Fibroblast of the conjunctiva (primary cell): ENCODE data around the gene GALNT9.
"Not testable (repeated sequence)": the region's sequence is repeated elsewhere in the genome, so short reads cannot be mapped to it uniquely, and the experiment has no call there.

Source experiments
- DNase-seq: peaks from one replicate; pipeline ENCODE4 v3.0.0-alpha.2; 2010; ENCODE audit warnings: low read depth

GALNT9 gene

GRCh38 chr12:132155771-132156572 is 173.4 kb downstream of the GALNT9 start:
- no peak for DNase-seq

- DNase-seq = no peak
Measured at GRCh38 chr12:132154941-132155770, 174.2 kb downstream of the GALNT9 start.

GRCh38 chr12:132154341-132154761 is 175.0 kb downstream of the GALNT9 start:
- DNase-seq = no peak

GRCh38 chr12:132153501-132154340 is 175.7 kb downstream of the GALNT9 start:
- peak; percentile 54 for DNase-seq

GRCh38 chr12:132152953-132153352 is 176.4 kb downstream of the GALNT9 start:
- no peak for DNase-seq

- no peak for DNase-seq
Measured at GRCh38 chr12:132152411-132152821, 177.0 kb downstream of the GALNT9 start.

GRCh38 chr12:132151766-132152410 is 177.5 kb downstream of the GALNT9 start:
- DNase-seq = no peak

GRCh38 chr12:132151145-132151765 is 178.1 kb downstream of the GALNT9 start:
- no peak for DNase-seq

GRCh38 chr12:132150780-132151144 is 178.6 kb downstream of the GALNT9 start:
- DNase-seq = no peak

- not testable (repeated sequence) for DNase-seq
Measured at GRCh38 chr12:132149526-132149925, 179.9 kb downstream of the GALNT9 start.

- DNase-seq = no peak
Measured at GRCh38 chr12:132148368-132149045, 180.9 kb downstream of the GALNT9 start.

GRCh38 chr12:132147423-132148367 is 181.7 kb downstream of the GALNT9 start:
- no peak for DNase-seq

GRCh38 chr12:132146772-132147422 is 182.5 kb downstream of the GALNT9 start:
- DNase-seq = no peak
